ENCODE measurements around the gene ADCY6. TPM values are rescaled to one million over a fixed set of nuclear protein-coding genes. Genes with fewer than 3 reads are reported as not detected.
A peak's percentile ranks its signal among the peaks of the same experiment; 100 is the strongest.

The ADCY6 gene
- total and polyA plus RNA-seq, 4 donors, result 4.3 to 30.5 (median 10.5) TPM

DNA sequence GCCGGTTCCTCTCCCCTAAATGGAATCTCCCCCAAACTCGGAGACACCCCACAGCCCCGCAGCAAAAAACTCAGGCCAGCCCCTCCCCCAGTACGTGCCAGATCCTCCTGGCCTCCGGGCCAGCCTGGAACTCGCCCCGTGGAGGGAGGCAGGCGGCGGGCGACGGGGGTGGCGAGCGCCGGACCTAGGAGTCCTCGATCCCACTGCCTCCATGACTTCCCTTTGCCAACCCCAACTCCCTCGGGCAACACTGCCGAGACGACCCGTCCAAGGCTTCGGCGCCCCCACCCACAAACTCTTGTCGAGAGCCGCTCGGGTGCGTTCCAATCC is 400 bp downstream of the ADCY6 start:
- DNase-seq (ENCODE audit: low spot score), result no peak
- H3K36me3 ChIP-seq (ENCODE audit: control insufficient read depth in 4 of 4, insufficient read depth in 3 of 4, low read depth in 1 of 4, low read length in 3 of 4), result no peaks in the 10 kb centered on the region
- H3K27ac ChIP-seq (ENCODE audit: low read depth in 1 of 2, low read length in 2 of 2), result peak overlapping the region in 1 of 2 donors; percentile 7
- 1% methylated on average over 25 of the region's 25 CpGs for WGBS
- TF ChIP-seq RAD21 (IDR thresholded peaks at IDR 0.05) (no peak), SP1 (IDR thresholded peaks at IDR 0.05) (no peak)
- TF ChIP-seq, protein P1, sequence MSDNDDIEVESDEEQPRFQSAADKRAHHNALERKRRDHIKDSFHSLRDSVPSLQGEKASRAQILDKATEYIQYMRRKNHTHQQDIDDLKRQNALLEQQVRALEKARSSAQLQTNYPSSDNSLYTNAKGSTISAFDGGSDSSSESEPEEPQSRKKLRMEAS (IDR thresholded peaks at IDR 0.05), result no peak
- TF ChIP-seq, protein P2, sequence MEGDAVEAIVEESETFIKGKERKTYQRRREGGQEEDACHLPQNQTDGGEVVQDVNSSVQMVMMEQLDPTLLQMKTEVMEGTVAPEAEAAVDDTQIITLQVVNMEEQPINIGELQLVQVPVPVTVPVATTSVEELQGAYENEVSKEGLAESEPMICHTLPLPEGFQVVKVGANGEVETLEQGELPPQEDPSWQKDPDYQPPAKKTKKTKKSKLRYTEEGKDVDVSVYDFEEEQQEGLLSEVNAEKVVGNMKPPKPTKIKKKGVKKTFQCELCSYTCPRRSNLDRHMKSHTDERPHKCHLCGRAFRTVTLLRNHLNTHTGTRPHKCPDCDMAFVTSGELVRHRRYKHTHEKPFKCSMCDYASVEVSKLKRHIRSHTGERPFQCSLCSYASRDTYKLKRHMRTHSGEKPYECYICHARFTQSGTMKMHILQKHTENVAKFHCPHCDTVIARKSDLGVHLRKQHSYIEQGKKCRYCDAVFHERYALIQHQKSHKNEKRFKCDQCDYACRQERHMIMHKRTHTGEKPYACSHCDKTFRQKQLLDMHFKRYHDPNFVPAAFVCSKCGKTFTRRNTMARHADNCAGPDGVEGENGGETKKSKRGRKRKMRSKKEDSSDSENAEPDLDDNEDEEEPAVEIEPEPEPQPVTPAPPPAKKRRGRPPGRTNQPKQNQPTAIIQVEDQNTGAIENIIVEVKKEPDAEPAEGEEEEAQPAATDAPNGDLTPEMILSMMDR (IDR thresholded peaks at IDR 0.05; ENCODE audit: low read depth, low read length, missing input control), result no peak
- TF ChIP-seq, protein P3, sequence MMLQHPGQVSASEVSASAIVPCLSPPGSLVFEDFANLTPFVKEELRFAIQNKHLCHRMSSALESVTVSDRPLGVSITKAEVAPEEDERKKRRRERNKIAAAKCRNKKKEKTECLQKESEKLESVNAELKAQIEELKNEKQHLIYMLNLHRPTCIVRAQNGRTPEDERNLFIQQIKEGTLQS (IDR thresholded peaks at IDR 0.05), result no peak
- no peaks in the 10 kb centered on the region for H3K27me3 ChIP-seq (ENCODE audit: control insufficient read depth in 4 of 4, insufficient read depth in 4 of 4, low read length in 3 of 4)
- no peaks in the 10 kb centered on the region for H3K9me3 ChIP-seq (ENCODE audit: control insufficient read depth in 4 of 4, low read length in 3 of 4)
- H3K9ac ChIP-seq (ENCODE audit: low read depth in 1 of 2, low read length in 2 of 2), result peak overlapping the region; percentile 1 to 66
- H3K4me1 ChIP-seq (ENCODE audit: control insufficient read depth in 4 of 4, insufficient read depth in 4 of 4, low read length in 3 of 4), result peaks cover 1 to 22% (median 15%) of the 10 kb centered on the region in 4 donors
- H3K4me3 ChIP-seq (ENCODE audit: low read depth in 1 of 3, low read length in 3 of 3), result peak overlapping the region; percentile 63 to 97 (median 66)

DNA sequence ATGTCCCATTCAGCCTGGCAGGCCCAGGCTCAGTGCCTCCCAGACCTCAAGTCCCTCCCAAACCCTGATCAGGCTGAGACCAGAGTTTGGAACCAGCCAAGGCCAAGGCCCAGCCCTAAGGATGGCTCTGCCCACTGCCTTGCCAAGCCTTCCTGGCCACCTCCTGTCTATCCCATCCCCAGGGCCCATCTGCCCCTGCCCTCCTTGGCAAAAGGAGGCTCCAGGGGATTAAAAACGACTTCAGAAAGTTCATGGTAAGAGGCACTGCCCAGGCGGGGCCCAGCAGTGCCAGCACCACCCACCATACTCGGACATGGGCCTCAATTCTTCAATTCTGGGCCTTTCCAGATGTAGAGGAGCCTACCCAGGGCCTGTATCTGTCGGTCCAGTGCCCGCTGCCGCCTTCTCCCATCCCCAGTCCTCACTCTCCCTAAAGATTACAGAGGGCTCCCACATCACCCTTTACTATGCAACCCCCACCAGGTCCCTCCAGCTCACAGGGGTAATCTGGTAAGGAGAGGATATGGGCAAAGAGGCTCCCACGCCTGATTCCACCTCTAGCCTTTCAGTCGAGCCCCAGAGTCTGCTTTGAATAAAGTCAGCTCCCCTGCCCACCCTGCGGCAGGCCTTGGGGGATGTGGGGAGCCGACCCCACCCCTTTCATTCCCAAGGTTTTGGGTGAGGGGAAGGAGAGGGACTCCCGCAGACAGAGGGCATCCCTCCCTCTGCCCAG is 932 bp downstream of the ADCY6 start:
- WGBS, result 25% methylated on average over 11 of the region's 11 CpGs
- no peak for DNase-seq (ENCODE audit: low spot score)

More for the DNA sequence above, 932 bp downstream of the ADCY6 start:
- peak overlapping the region; percentile 63 to 97 (median 66) for H3K4me3 ChIP-seq (ENCODE audit: low read depth in 1 of 3, low read length in 3 of 3)
- H3K4me1 ChIP-seq (ENCODE audit: control insufficient read depth in 4 of 4, insufficient read depth in 4 of 4, low read length in 3 of 4), result peaks cover 1 to 22% (median 15%) of the 10 kb centered on the region in 4 donors
- H3K27me3 ChIP-seq (ENCODE audit: control insufficient read depth in 4 of 4, insufficient read depth in 4 of 4, low read length in 3 of 4), result no peaks in the 10 kb centered on the region
- H3K9ac ChIP-seq (ENCODE audit: low read depth in 1 of 2, low read length in 2 of 2), result peak overlapping the region; percentile 1 to 66
- TF ChIP-seq EGR1 (IDR thresholded peaks at IDR 0.05; ENCODE audit: low read depth in 2 of 2), result no peak
- TF ChIP-seq, protein P3 (IDR thresholded peaks at IDR 0.05), result no peak
- no peak for TF ChIP-seq HNF4G (IDR thresholded peaks at IDR 0.05)
- TF ChIP-seq HNF4A (conservative IDR thresholded peaks at IDR 0.05), result no peak
- TF ChIP-seq YY1 (IDR thresholded peaks at IDR 0.05), result no peak
- TF ChIP-seq FOXA2 (IDR thresholded peaks at IDR 0.05), result no peak
- TF ChIP-seq TAF1 (conservative IDR thresholded peaks at IDR 0.05), result no peak
- TF ChIP-seq, protein P1 (IDR thresholded peaks at IDR 0.05), result no peak
- TF ChIP-seq SP1 (IDR thresholded peaks at IDR 0.05), result no peak
- no peak for TF ChIP-seq GABPA (IDR thresholded peaks at IDR 0.05 in 1 of 2, conservative IDR thresholded peaks at IDR 0.05 in 1 of 2)
- no peak for TF ChIP-seq RAD21 (IDR thresholded peaks at IDR 0.05)
- TF ChIP-seq, protein P2 (IDR thresholded peaks at IDR 0.05; ENCODE audit: low read depth, low read length, missing input control), result no peak
- TF ChIP-seq RXRA (IDR thresholded peaks at IDR 0.05), result no peak
- TF ChIP-seq, protein P4, sequence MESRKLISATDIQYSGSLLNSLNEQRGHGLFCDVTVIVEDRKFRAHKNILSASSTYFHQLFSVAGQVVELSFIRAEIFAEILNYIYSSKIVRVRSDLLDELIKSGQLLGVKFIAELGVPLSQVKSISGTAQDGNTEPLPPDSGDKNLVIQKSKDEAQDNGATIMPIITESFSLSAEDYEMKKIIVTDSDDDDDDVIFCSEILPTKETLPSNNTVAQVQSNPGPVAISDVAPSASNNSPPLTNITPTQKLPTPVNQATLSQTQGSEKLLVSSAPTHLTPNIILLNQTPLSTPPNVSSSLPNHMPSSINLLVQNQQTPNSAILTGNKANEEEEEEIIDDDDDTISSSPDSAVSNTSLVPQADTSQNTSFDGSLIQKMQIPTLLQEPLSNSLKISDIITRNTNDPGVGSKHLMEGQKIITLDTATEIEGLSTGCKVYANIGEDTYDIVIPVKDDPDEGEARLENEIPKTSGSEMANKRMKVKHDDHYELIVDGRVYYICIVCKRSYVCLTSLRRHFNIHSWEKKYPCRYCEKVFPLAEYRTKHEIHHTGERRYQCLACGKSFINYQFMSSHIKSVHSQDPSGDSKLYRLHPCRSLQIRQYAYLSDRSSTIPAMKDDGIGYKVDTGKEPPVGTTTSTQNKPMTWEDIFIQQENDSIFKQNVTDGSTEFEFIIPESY (IDR thresholded peaks at IDR 0.05), result no peak
- TF ChIP-seq NR2F2 (IDR thresholded peaks at IDR 0.05), result no peak
- TF ChIP-seq FOXA1 (IDR thresholded peaks at IDR 0.05), result no peak
- no peak for TF ChIP-seq JUND (IDR thresholded peaks at IDR 0.05)
- TF ChIP-seq, protein P5, sequence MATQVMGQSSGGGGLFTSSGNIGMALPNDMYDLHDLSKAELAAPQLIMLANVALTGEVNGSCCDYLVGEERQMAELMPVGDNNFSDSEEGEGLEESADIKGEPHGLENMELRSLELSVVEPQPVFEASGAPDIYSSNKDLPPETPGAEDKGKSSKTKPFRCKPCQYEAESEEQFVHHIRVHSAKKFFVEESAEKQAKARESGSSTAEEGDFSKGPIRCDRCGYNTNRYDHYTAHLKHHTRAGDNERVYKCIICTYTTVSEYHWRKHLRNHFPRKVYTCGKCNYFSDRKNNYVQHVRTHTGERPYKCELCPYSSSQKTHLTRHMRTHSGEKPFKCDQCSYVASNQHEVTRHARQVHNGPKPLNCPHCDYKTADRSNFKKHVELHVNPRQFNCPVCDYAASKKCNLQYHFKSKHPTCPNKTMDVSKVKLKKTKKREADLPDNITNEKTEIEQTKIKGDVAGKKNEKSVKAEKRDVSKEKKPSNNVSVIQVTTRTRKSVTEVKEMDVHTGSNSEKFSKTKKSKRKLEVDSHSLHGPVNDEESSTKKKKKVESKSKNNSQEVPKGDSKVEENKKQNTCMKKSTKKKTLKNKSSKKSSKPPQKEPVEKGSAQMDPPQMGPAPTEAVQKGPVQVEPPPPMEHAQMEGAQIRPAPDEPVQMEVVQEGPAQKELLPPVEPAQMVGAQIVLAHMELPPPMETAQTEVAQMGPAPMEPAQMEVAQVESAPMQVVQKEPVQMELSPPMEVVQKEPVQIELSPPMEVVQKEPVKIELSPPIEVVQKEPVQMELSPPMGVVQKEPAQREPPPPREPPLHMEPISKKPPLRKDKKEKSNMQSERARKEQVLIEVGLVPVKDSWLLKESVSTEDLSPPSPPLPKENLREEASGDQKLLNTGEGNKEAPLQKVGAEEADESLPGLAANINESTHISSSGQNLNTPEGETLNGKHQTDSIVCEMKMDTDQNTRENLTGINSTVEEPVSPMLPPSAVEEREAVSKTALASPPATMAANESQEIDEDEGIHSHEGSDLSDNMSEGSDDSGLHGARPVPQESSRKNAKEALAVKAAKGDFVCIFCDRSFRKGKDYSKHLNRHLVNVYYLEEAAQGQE (IDR thresholded peaks at IDR 0.05), result no peak
- peak overlapping the region in 1 of 2 donors; percentile 20 for H3K27ac ChIP-seq (ENCODE audit: low read depth in 1 of 2, low read length in 2 of 2)
- H3K36me3 ChIP-seq (ENCODE audit: control insufficient read depth in 4 of 4, insufficient read depth in 3 of 4, low read depth in 1 of 4, low read length in 3 of 4), result peaks cover 0 to 2% (median 0%) of the 10 kb centered on the region in 4 donors
- H3K9me3 ChIP-seq (ENCODE audit: control insufficient read depth in 4 of 4, low read length in 3 of 4), result no peaks in the 10 kb centered on the region

Data from liver (tissue), 9 donors.